Loucy (cell line): ENCODE results near the gene LAMP1.
"Not testable (repeated sequence)": the region's sequence is repeated elsewhere in the genome, so short reads cannot be mapped to it uniquely, and the experiment has no call there.

Source experiments
- H2AFZ ChIP-seq: fragments of 200-600 bp; sonication (generic); 2 replicates; pipeline ENCODE4 v1.6.0; 2016; ENCODE audit warnings: antibody characterized with exemption, mild to moderate bottlenecking, low read length, moderate library complexity
- H3F3A ChIP-seq: fragments of 200-600 bp; 2 replicates; pipeline ENCODE4 v1.6.0; 2016; ENCODE audit warnings: antibody characterized with exemption, low read depth, mild to moderate bottlenecking
- H3K27me3 ChIP-seq: fragments of 200-600 bp; sonication (generic); 2 replicates; pipeline ENCODE4 v1.6.1; 2014; ENCODE audit warnings: low read length, mild to moderate bottlenecking; ENCODE audit not compliant: insufficient read depth, poor library complexity, severe bottlenecking
- H3K36me3 ChIP-seq: fragments of 200-600 bp; sonication (generic); 2 replicates; pipeline ENCODE4 v1.6.1; 2016; ENCODE audit warnings: low read length; ENCODE audit not compliant: insufficient read depth
- H3K4me1 ChIP-seq: fragments of 200-600 bp; sonication (generic); 2 replicates; pipeline ENCODE4 v1.5.1; 2014; ENCODE audit warnings: low read length, mild to moderate bottlenecking; ENCODE audit not compliant: insufficient read depth, poor library complexity, severe bottlenecking
- H3K4me2 ChIP-seq: fragments of 200-600 bp; sonication (generic); 2 replicates; pipeline ENCODE4 v1.6.0; 2014; ENCODE audit warnings: antibody characterized with exemption, low read length, low read depth, mild to moderate bottlenecking; ENCODE audit not compliant: poor library complexity, severe bottlenecking
- H3K4me3 ChIP-seq: fragments of 200-600 bp; sonication (generic); 2 replicates; pipeline ENCODE4 v1.5.1; 2014; ENCODE audit warnings: low read length, mild to moderate bottlenecking, mixed read lengths; ENCODE audit not compliant: poor library complexity, severe bottlenecking
- H3K79me2 ChIP-seq: fragments of 200-600 bp; sonication (generic); 2 replicates; pipeline ENCODE4 v1.6.1; 2014; ENCODE audit warnings: low read length; ENCODE audit not compliant: insufficient read depth
- H3K9ac ChIP-seq: fragments of 200-600 bp; sonication (generic); 2 replicates; pipeline ENCODE4 v1.6.0; 2014; ENCODE audit warnings: mild to moderate bottlenecking, low read depth, low read length, moderate library complexity; ENCODE audit not compliant: poor library complexity, severe bottlenecking
- H3K9me2 ChIP-seq: fragments of 200-600 bp; sonication (generic); replicated peaks from 2 replicates; pipeline ENCODE4 v1.6.1; 2016; ENCODE audit warnings: low read depth, low read length, mixed read lengths
- H3K9me3 ChIP-seq: fragments of 200-600 bp; sonication (generic); 2 replicates; pipeline ENCODE4 v1.6.1; 2014; ENCODE audit warnings: mild to moderate bottlenecking, antibody characterized with exemption, low read length, low read depth; ENCODE audit not compliant: insufficient read depth
- H4K20me1 ChIP-seq: fragments of 200-600 bp; sonication (generic); 2 replicates; pipeline ENCODE4 v1.6.0; 2014; ENCODE audit warnings: antibody characterized with exemption, low read length, mild to moderate bottlenecking; ENCODE audit not compliant: insufficient read depth, poor library complexity, severe bottlenecking
- EZH2phosphoT487 ChIP-seq: fragments of 200-600 bp; IDR thresholded peaks from 2 replicates; pipeline ENCODE4 v1.6.1; 2018; ENCODE audit warnings: antibody characterized with exemption, mild to moderate bottlenecking, moderate library complexity, borderline replicate concordance
- TF ChIP-seq, protein P1 (sequence below): fragments of 200-600 bp; sonication (generic); conservative IDR thresholded peaks from 2 replicates; pipeline ENCODE4 v1.5.1; 2014; ENCODE audit warnings: mild to moderate bottlenecking, antibody characterized with exemption, low read length

Gene LAMP1

GRCh38 chr13:113367771-113368170 lies 70.7 kb downstream of the LAMP1 start:
- Histone ChIP-seq H3K4me3 (no peak overlapping the region), H3K9me2 (no peaks in the 10 kb centered on the region), H3K4me2 (no peak overlapping the region)

GRCh38 chr13:113368353-113368752 lies 71.3 kb downstream of the LAMP1 start:
- not testable (repeated sequence) for H4K20me1 ChIP-seq, H3K9me2 ChIP-seq, H3K9me3 ChIP-seq, H3K9ac ChIP-seq, H2AFZ ChIP-seq, H3K4me3 ChIP-seq, H3K36me3 ChIP-seq, H3K4me1 ChIP-seq, H3F3A ChIP-seq, H3K79me2 ChIP-seq, H3K4me2 ChIP-seq, H3K27me3 ChIP-seq

More at GRCh38 chr13:113367771-113368170, 70.7 kb downstream of the LAMP1 start:
- Histone ChIP-seq H3K36me3 (no peaks in the 10 kb centered on the region), H3K79me2 (no peaks in the 10 kb centered on the region), H3K9me3 (no peaks in the 10 kb centered on the region), H3K4me1 (no peaks in the 10 kb centered on the region), H3F3A (no peaks in the 10 kb centered on the region), H3K27me3 (no peaks in the 10 kb centered on the region), H4K20me1 (no peaks in the 10 kb centered on the region), H2AFZ (no peak overlapping the region), H3K9ac (no peak overlapping the region)
- TF ChIP-seq EZH2phosphoT487 = no peak
- TF ChIP-seq, protein P1, sequence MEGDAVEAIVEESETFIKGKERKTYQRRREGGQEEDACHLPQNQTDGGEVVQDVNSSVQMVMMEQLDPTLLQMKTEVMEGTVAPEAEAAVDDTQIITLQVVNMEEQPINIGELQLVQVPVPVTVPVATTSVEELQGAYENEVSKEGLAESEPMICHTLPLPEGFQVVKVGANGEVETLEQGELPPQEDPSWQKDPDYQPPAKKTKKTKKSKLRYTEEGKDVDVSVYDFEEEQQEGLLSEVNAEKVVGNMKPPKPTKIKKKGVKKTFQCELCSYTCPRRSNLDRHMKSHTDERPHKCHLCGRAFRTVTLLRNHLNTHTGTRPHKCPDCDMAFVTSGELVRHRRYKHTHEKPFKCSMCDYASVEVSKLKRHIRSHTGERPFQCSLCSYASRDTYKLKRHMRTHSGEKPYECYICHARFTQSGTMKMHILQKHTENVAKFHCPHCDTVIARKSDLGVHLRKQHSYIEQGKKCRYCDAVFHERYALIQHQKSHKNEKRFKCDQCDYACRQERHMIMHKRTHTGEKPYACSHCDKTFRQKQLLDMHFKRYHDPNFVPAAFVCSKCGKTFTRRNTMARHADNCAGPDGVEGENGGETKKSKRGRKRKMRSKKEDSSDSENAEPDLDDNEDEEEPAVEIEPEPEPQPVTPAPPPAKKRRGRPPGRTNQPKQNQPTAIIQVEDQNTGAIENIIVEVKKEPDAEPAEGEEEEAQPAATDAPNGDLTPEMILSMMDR = no peak

DNA sequence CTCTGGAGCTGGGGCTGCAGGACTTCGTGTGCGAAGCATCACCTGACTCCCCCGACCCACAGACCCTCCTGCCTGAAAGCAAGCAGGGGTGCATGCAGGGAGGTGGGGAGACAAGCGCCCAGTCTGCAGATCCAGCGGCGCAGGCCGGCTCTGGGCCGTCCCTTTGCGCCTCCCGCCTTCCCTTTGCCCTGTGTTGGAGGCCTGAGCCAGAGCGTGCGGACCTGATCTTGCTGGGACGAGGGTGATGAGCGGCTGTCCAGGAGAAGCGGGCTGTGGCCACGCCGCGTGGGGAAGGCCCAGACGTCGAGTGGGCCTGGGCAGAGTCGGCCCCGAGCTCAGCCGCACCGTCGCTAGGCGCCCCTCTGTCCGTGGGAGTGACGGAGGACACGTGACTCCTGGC lies 72.2 kb downstream of the LAMP1 start:
- Histone ChIP-seq H4K20me1 (no peaks in the 10 kb centered on the region), H3K4me1 (no peaks in the 10 kb centered on the region), H3K9me2 (no peaks in the 10 kb centered on the region), H2AFZ (no peak overlapping the region), H3K9me3 (0 out of 2 replicates have a peak, but pooled peaks cover under 1% of the 10 kb centered on the region), H3K36me3 (no peaks in the 10 kb centered on the region), H3K4me2 (no peak overlapping the region), H3K27me3 (no peaks in the 10 kb centered on the region), H3K79me2 (no peaks in the 10 kb centered on the region), H3F3A (no peaks in the 10 kb centered on the region), H3K4me3 (no peak overlapping the region), H3K9ac (no peak overlapping the region)
- no peak for TF ChIP-seq EZH2phosphoT487
- TF ChIP-seq, protein P1 = no peak

DNA sequence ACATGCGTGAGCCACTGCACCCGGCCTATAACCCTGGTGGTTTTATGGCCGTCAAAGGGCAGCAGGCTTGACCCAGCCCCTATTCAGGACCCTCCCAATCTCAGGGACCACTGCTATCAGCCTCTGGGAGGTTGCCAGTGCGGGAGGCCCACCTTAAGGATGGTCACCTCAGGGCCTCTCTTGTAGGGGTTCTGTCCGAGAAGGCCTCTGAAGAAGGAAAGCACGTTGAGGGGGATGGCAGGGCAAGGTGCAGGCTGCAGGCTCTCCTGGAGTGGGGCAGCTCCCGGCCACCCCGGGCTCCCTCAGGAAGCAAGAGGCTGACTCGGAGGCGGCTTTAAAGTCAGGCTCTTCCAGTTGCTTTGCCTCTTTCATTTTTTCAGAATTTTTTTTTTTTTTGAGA lies 72.8 kb downstream of the LAMP1 start:
- Histone ChIP-seq H4K20me1 (no peaks in the 10 kb centered on the region), H3K27me3 (no peaks in the 10 kb centered on the region), H3K4me3 (no peak overlapping the region), H3K4me2 (no peak overlapping the region), H3K79me2 (no peaks in the 10 kb centered on the region), H3K4me1 (no peaks in the 10 kb centered on the region), H2AFZ (no peak overlapping the region), H3K9me2 (no peaks in the 10 kb centered on the region), H3F3A (no peaks in the 10 kb centered on the region), H3K9me3 (peaks cover 3% of the 10 kb centered on the region; the same call in 1 of the 2 replicates), H3K9ac (no peak overlapping the region), H3K36me3 (no peaks in the 10 kb centered on the region)
- no peak for TF ChIP-seq EZH2phosphoT487
